Hepatocyte (in vitro differentiated cells): ENCODE results near the gene APBB2. TPM values are rescaled to one million over a fixed set of nuclear protein-coding genes. Genes with fewer than 3 reads are reported as not detected.

Experiments used
- DNase-seq: peaks from one replicate; pipeline ENCODE4 v3.0.0-alpha.2; 2016; ENCODE audit warnings: low spot score
- H2AFZ ChIP-seq: fragments of 200-600 bp; sonication (generic); 2 replicates; pipeline ENCODE4 v1.6.0; 2016; ENCODE audit warnings: antibody characterized with exemption, mild to moderate bottlenecking
- H3K27ac ChIP-seq: fragments of 200-600 bp; sonication (generic); 2 replicates; pipeline ENCODE4 v1.5.1; 2016; ENCODE audit warnings: mild to moderate bottlenecking
- H3K27me3 ChIP-seq: fragments of 200-600 bp; sonication (generic); 2 replicates; pipeline ENCODE4 v1.6.1; 2016
- H3K36me3 ChIP-seq: fragments of 200-600 bp; sonication (generic); replicated peaks from 2 replicates; pipeline ENCODE4 v1.5.1; 2016; ENCODE audit warnings: low read depth; ENCODE audit not compliant: insufficient read depth
- H3K4me1 ChIP-seq: fragments of 200-600 bp; sonication (generic); 2 replicates; pipeline ENCODE4 v1.5.1; 2016; ENCODE audit warnings: mild to moderate bottlenecking, moderate library complexity; ENCODE audit not compliant: insufficient read depth
- H3K4me2 ChIP-seq: fragments of 200-600 bp; sonication (generic); 2 replicates; pipeline ENCODE4 v1.6.0; 2016
- H3K4me3 ChIP-seq: fragments of 200-600 bp; sonication (generic); 2 replicates; pipeline ENCODE4 v1.5.1; 2016; ENCODE audit warnings: mild to moderate bottlenecking
- H3K79me2 ChIP-seq: fragments of 200-600 bp; sonication (generic); 2 replicates; pipeline ENCODE4 v1.6.0; 2017; ENCODE audit warnings: mild to moderate bottlenecking
- H3K9me2 ChIP-seq: fragments of 200-600 bp; sonication (generic); replicated peaks from 2 replicates; pipeline ENCODE4 v1.6.0; 2017; ENCODE audit warnings: mild to moderate bottlenecking; ENCODE audit not compliant: insufficient read depth
- H3K9me3 ChIP-seq: fragments of 200-600 bp; sonication (generic); 2 replicates; pipeline ENCODE4 v1.5.1; 2016; ENCODE audit warnings: low read depth, mild to moderate bottlenecking
- H4K20me1 ChIP-seq: fragments of 200-600 bp; sonication (generic); 2 replicates; pipeline ENCODE4 v1.6.0; 2016; ENCODE audit warnings: mild to moderate bottlenecking; ENCODE audit not compliant: insufficient read depth, poor library complexity, severe bottlenecking
- CTCF ChIP-seq: fragments of 200-600 bp; sonication (generic); IDR thresholded peaks from 2 replicates; pipeline ENCODE4 v1.5.1; 2016; ENCODE audit warnings: antibody characterized with exemption, mild to moderate bottlenecking; ENCODE audit not compliant: poor library complexity
- EZH2 ChIP-seq: fragments of 200-600 bp; sonication (generic); IDR thresholded peaks from 2 replicates; pipeline ENCODE4 v1.6.1; 2016; ENCODE audit warnings: antibody characterized with exemption, mild to moderate bottlenecking, borderline replicate concordance
- EZH2phosphoT487 ChIP-seq: fragments of 200-600 bp; sonication (generic); IDR thresholded peaks from one replicate; pipeline ENCODE4 v1.6.1; 2018; ENCODE audit warnings: antibody characterized with exemption, mild to moderate bottlenecking, low read depth, moderate library complexity; ENCODE audit not compliant: unreplicated experiment, severe bottlenecking
- WGBS: methylation state at CpG from one replicate; pipeline ENCODE4 v1.1.6; 2016; ENCODE audit warnings: low lambda C conversion rate; ENCODE audit errors: missing lambda C conversion rate; 5-methylcytosine and 5-hydroxymethylcytosine counted together
- polyA plus RNA-seq: library from polyadenylated mRNA; unstranded; fragments of >200 nt; fragmentation: Nextera tagmentation; extraction: Ambion mirVana; gene quantifications from 2 replicates; pipeline ENCODE4 v1.2.1, GENCODE V29; 2016
- total RNA-seq: library from RNA; depleted of rRNA; stranded (reverse); fragments of >200 nt; gene quantifications from 2 replicates; pipeline ENCODE4 v1.2.3, GENCODE V29; 2014

Gene APBB2
- total and polyA plus RNA-seq, 2 experiments from 2014 or later = 23.4 to 47.5 TPM

GRCh38 chr4:41058426-41058825 is 155.9 kb downstream of the APBB2 start:
- Histone ChIP-seq H3K4me1 (peaks cover 7% of the 10 kb centered on the region), H2AFZ (no peak overlapping the region), H3K27me3 (no peaks in the 10 kb centered on the region), H4K20me1 (no peaks in the 10 kb centered on the region), H3K9me2 (no peaks in the 10 kb centered on the region), H3K27ac (no peak overlapping the region), H3K4me3 (no peak overlapping the region), H3K4me2 (no peak overlapping the region), H3K36me3 (no peaks in the 10 kb centered on the region), H3K9me3 (no peaks in the 10 kb centered on the region), H3K79me2 (peaks cover 7% of the 10 kb centered on the region)
- no peak for TF ChIP-seq EZH2
- TF ChIP-seq EZH2phosphoT487 = no peak
- TF ChIP-seq CTCF = no peak
- 94% methylated on average over 3 of the region's 3 CpGs for WGBS
- no peak for DNase-seq

- Histone ChIP-seq H4K20me1 (no peaks in the 10 kb centered on the region), H3K36me3 (no peaks in the 10 kb centered on the region), H3K4me2 (no peak overlapping the region), H3K9me2 (no peaks in the 10 kb centered on the region), H3K27me3 (no peaks in the 10 kb centered on the region), H2AFZ (no peak overlapping the region), H3K27ac (no peak overlapping the region), H3K79me2 (peaks cover 13% of the 10 kb centered on the region), H3K4me1 (peaks cover 7% of the 10 kb centered on the region), H3K4me3 (no peak overlapping the region), H3K9me3 (no peaks in the 10 kb centered on the region)
- DNase-seq = no peak
- no peak for TF ChIP-seq EZH2
- 81% methylated on average over 3 of the region's 3 CpGs for WGBS
Measured at GRCh38 chr4:41057467-41057866, 156.9 kb downstream of the APBB2 start.

GRCh38 chr4:41052287-41052686 is 162.1 kb downstream of the APBB2 start:
- Histone ChIP-seq H4K20me1 (no peaks in the 10 kb centered on the region), H3K36me3 (no peaks in the 10 kb centered on the region), H3K27me3 (no peaks in the 10 kb centered on the region), H3K4me2 (no peak overlapping the region), H2AFZ (no peak overlapping the region), H3K4me1 (no peaks in the 10 kb centered on the region), H3K4me3 (no peak overlapping the region), H3K9me3 (no peaks in the 10 kb centered on the region), H3K9me2 (no peaks in the 10 kb centered on the region), H3K27ac (no peak overlapping the region), H3K79me2 (peaks cover 13% of the 10 kb centered on the region)
- no peak for TF ChIP-seq EZH2phosphoT487
- no peak for TF ChIP-seq EZH2
- TF ChIP-seq CTCF = no peak
- no peak for DNase-seq
- 83% methylated on average over 5 of the region's 5 CpGs for WGBS

GRCh38 chr4:41050880-41051775 is 163.2 kb downstream of the APBB2 start:
- TF ChIP-seq EZH2phosphoT487 (no peak), CTCF (no peak), EZH2 (no peak)
- no peaks in the 10 kb centered on the region for H4K20me1 ChIP-seq

More at GRCh38 chr4:41050880-41051775, 163.2 kb downstream of the APBB2 start:
- no peaks in the 10 kb centered on the region for H3K4me1 ChIP-seq
- no peak for DNase-seq
- no peak overlapping the region for H3K27ac ChIP-seq
- no peaks in the 10 kb centered on the region for H3K9me2 ChIP-seq
- H2AFZ ChIP-seq = no peak overlapping the region
- H3K9me3 ChIP-seq = no peaks in the 10 kb centered on the region
- no peak overlapping the region for H3K4me3 ChIP-seq
- H3K36me3 ChIP-seq = no peaks in the 10 kb centered on the region
- H3K4me2 ChIP-seq = no peak overlapping the region
- 96% methylated on average over 11 of the region's 11 CpGs for WGBS
- no peaks in the 10 kb centered on the region for H3K27me3 ChIP-seq
- H3K79me2 ChIP-seq = peaks cover 15% of the 10 kb centered on the region
